OCI-LY7 (cell line): ENCODE data around the gene LRBA. TPM values are rescaled to one million over a fixed set of nuclear protein-coding genes. Genes with fewer than 3 reads are reported as not detected.

Source experiments
- BruUV-seq: library from RNA; stranded (reverse); fragments of 400-500 nt; replicated peaks from 2 replicates; lab custom pipeline; 2021; lab: Mats Ljungman, UMichigan
- CTCF ChIA-PET: fragments of 300-600 bp; sonication (Branson Sonifier 250); formaldehyde crosslinking; loops from one replicate; lab custom pipeline; 2022; ENCODE audit warnings: antibody characterized with exemption; ENCODE audit not compliant: unreplicated experiment; lab: Charles Lee
- POLR2A ChIA-PET: fragments of 300-600 bp; sonication (Branson Sonifier 250); formaldehyde crosslinking; loops from one replicate; lab custom pipeline; 2022; ENCODE audit warnings: antibody characterized with exemption; lab: Charles Lee
- DNase-seq: peaks from one replicate; pipeline ENCODE4 v3.0.0-alpha.2; 2015; ENCODE audit warnings: low spot score
- H2AFZ ChIP-seq: fragments of 200-600 bp; sonication (generic), shearing (Covaris generic); 2 replicates; pipeline ENCODE4 v1.6.1; 2014; ENCODE audit warnings: mild to moderate bottlenecking, antibody characterized with exemption, low read length, moderate library complexity
- H3K27ac ChIP-seq: fragments of 200-600 bp; sonication (generic); 2 replicates; pipeline ENCODE4 v1.5.1; 2014; ENCODE audit warnings: mixed run types, low read depth, mild to moderate bottlenecking, moderate library complexity, low read length, inconsistent platforms; ENCODE audit not compliant: poor library complexity, severe bottlenecking
- H3K36me3 ChIP-seq: fragments of 200-600 bp; sonication (generic); 2 replicates; pipeline ENCODE4 v1.6.1; 2014; ENCODE audit warnings: mild to moderate bottlenecking, antibody characterized with exemption, low read length, moderate library complexity, mixed read lengths; ENCODE audit not compliant: insufficient read depth
- H3K4me1 ChIP-seq: fragments of 200-600 bp; sonication (generic); 2 replicates; pipeline ENCODE4 v1.5.1; 2014; ENCODE audit warnings: mild to moderate bottlenecking, low read length; ENCODE audit not compliant: insufficient read depth, poor library complexity, severe bottlenecking
- H3K4me2 ChIP-seq: fragments of 200-600 bp; sonication (generic); 2 replicates; pipeline ENCODE4 v1.6.1; 2014; ENCODE audit warnings: mild to moderate bottlenecking, low read length
- H3K4me3 ChIP-seq: fragments of 200-600 bp; sonication (generic); 2 replicates; pipeline ENCODE4 v1.5.1; 2014; ENCODE audit warnings: mild to moderate bottlenecking, low read depth, low read length; ENCODE audit not compliant: poor library complexity, severe bottlenecking
- H3K79me2 ChIP-seq: fragments of 200-600 bp; sonication (generic); 2 replicates; pipeline ENCODE4 v1.6.1; 2016; ENCODE audit warnings: low read depth, mild to moderate bottlenecking, low read length, moderate library complexity, mixed read lengths; ENCODE audit not compliant: insufficient read depth
- H3K9me2 ChIP-seq: fragments of 200-600 bp; sonication (generic); 2 replicates; pipeline ENCODE4 v1.6.1; 2016; ENCODE audit warnings: mild to moderate bottlenecking, low read length, mixed read lengths; ENCODE audit not compliant: insufficient read depth
- H3K9me3 ChIP-seq: fragments of 200-600 bp; sonication (generic); 2 replicates; pipeline ENCODE4 v1.6.1; 2014; ENCODE audit warnings: mild to moderate bottlenecking, mixed run types, low read length, mixed read lengths
- H4K20me1 ChIP-seq: fragments of 200-600 bp; sonication (generic); 2 replicates; pipeline ENCODE4 v1.6.1; 2014; ENCODE audit warnings: mild to moderate bottlenecking, antibody characterized with exemption, low read length, moderate library complexity, mixed read lengths; ENCODE audit not compliant: insufficient read depth
- EZH2phosphoT487 ChIP-seq: fragments of 200-600 bp; sonication (generic); IDR thresholded peaks from 2 replicates; pipeline ENCODE4 v1.6.1; 2018; ENCODE audit warnings: low read depth, borderline replicate concordance, mild to moderate bottlenecking, mixed run types, antibody characterized with exemption, low read length, moderate library complexity, mixed read lengths
- intact Hi-C: fragments of 100-400 bp; cut with micrococcal nuclease; formaldehyde crosslinking; loops from one replicate; pipeline ENCODE4 v1.10.0; 2022; ENCODE audit not compliant: unreplicated experiment
- total RNA-seq, 2 experiments: library from RNA; depleted of rRNA in 1 of 2; stranded (reverse); fragments of >200 nt in 1 of 2; shearing (Covaris generic) in 1 of 2; gene quantifications; 2 replicates each; pipeline ENCODE4 v1.2.3, GENCODE V29; 2014 to 2022
- TF ChIP-seq, protein P1 (sequence below): fragments of 200-600 bp; sonication (generic); conservative IDR thresholded peaks from 2 replicates; pipeline ENCODE4 v1.5.1; 2014; ENCODE audit warnings: mild to moderate bottlenecking, antibody characterized with exemption, low read length, moderate library complexity, mixed read lengths

The LRBA gene
- total RNA-seq, 2 experiments from 2014 or later = 60.4 to 66.7 TPM

DNA sequence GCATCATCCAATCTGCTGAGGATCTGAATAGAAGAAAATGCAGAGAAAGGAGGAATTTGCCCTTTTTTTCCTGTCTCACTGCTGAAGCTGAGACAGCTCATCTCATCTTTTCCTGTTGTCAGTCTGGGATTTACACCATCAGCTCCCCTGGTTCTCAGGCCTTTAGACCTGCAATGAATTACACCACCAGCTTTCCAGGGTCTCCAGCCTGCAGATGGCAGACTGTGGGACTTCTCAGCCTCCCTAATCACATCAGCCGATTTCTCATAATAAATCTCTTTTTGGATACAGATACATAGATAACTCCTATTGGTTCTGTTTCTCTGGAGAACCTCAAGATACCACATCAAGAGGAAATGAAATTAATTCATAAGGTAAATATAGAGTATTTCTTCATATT is 567.7 kb downstream of the LRBA start:
- Histone ChIP-seq H2AFZ (no peak overlapping the region), H4K20me1 (no peaks in the 10 kb centered on the region), H3K79me2 (no peaks in the 10 kb centered on the region), H3K36me3 (no peaks in the 10 kb centered on the region), H3K4me1 (no peaks in the 10 kb centered on the region), H3K4me3 (no peak overlapping the region), H3K4me2 (no peak overlapping the region), H3K27ac (no peak overlapping the region), H3K9me3 (no peaks in the 10 kb centered on the region), H3K9me2 (no peaks in the 10 kb centered on the region)
- no TSS peak for BruUV-seq
- ChIA-PET CTCF (no interaction called here), POLR2A (interaction anchor here (1.0 kb wide), 1 partner anchor 18 kb away, joined by 3 read pairs; no protein-coding TSS in a partner anchor)
- intact Hi-C loops = no loop called here
- TF ChIP-seq, protein P1, sequence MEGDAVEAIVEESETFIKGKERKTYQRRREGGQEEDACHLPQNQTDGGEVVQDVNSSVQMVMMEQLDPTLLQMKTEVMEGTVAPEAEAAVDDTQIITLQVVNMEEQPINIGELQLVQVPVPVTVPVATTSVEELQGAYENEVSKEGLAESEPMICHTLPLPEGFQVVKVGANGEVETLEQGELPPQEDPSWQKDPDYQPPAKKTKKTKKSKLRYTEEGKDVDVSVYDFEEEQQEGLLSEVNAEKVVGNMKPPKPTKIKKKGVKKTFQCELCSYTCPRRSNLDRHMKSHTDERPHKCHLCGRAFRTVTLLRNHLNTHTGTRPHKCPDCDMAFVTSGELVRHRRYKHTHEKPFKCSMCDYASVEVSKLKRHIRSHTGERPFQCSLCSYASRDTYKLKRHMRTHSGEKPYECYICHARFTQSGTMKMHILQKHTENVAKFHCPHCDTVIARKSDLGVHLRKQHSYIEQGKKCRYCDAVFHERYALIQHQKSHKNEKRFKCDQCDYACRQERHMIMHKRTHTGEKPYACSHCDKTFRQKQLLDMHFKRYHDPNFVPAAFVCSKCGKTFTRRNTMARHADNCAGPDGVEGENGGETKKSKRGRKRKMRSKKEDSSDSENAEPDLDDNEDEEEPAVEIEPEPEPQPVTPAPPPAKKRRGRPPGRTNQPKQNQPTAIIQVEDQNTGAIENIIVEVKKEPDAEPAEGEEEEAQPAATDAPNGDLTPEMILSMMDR = no peak
- no peak for TF ChIP-seq EZH2phosphoT487
- DNase-seq = no peak

GRCh38 chr4:150439451-150439933 is 575.6 kb downstream of the LRBA start:
- no peak overlapping the region for H3K4me3 ChIP-seq
- intact Hi-C loops = no loop called here
- no TSS peak for BruUV-seq
- H4K20me1 ChIP-seq = 0 out of 2 replicates have a peak, but pooled peaks cover 4% of the 10 kb centered on the region
- no peak overlapping the region for H2AFZ ChIP-seq
- CTCF ChIA-PET = interaction anchor here (1.1 kb wide), 1 partner anchor 55 kb away, joined by 3 read pairs; no protein-coding TSS in a partner anchor
- no peaks in the 10 kb centered on the region for H3K79me2 ChIP-seq
- no peak overlapping the region for H3K27ac ChIP-seq
- H3K4me1 ChIP-seq = no peaks in the 10 kb centered on the region
- no peaks in the 10 kb centered on the region for H3K36me3 ChIP-seq
- no peak overlapping the region for H3K4me2 ChIP-seq
- POLR2A ChIA-PET = interaction anchor here (0.6 to 1.1 kb wide), 2 partner anchors 9 to 14 kb away, joined by 3 to 6 read pairs; no protein-coding TSS in a partner anchor
- TF ChIP-seq, protein P1 = no peak
- TF ChIP-seq EZH2phosphoT487 = no peak
- no peak for DNase-seq
- H3K9me2 ChIP-seq = no peaks in the 10 kb centered on the region
- no peaks in the 10 kb centered on the region for H3K9me3 ChIP-seq

GRCh38 chr4:150436598-150437370 is 578.3 kb downstream of the LRBA start:
- H2AFZ ChIP-seq = no peak overlapping the region
- H3K4me2 ChIP-seq = no peak overlapping the region
- H3K4me1 ChIP-seq = no peaks in the 10 kb centered on the region
- ChIA-PET CTCF (no interaction called here), POLR2A (interaction anchor here (0.6 kb wide), 1 partner anchor 79 kb away, joined by 3 read pairs; no protein-coding TSS in a partner anchor)
- no peaks in the 10 kb centered on the region for H4K20me1 ChIP-seq
- H3K4me3 ChIP-seq = no peak overlapping the region
- H3K36me3 ChIP-seq = no peaks in the 10 kb centered on the region
- TF ChIP-seq EZH2phosphoT487 = no peak
- TF ChIP-seq, protein P1 = no peak
- no peak overlapping the region for H3K27ac ChIP-seq
- no peaks in the 10 kb centered on the region for H3K9me2 ChIP-seq
- H3K9me3 ChIP-seq = no peaks in the 10 kb centered on the region
- DNase-seq = no peak
- intact Hi-C loops = no loop called here
- H3K79me2 ChIP-seq = no peaks in the 10 kb centered on the region
- no TSS peak for BruUV-seq
